WERI-Rb-1 (cell line): ENCODE measurements around the gene TMPRSS9.

ENCODE experiments used
- DNase-seq: peaks from one replicate; pipeline ENCODE4 v3.0.0-alpha.2; 2020
- H3K27ac ChIP-seq: fragments of 250-450 bp; sonication (Bioruptor Pico); 2 replicates; pipeline ENCODE4 v1.5.1; 2020; ENCODE audit warnings: mild to moderate bottlenecking, moderate library complexity
- H3K27me3 ChIP-seq: fragments of 250-450 bp; sonication (Bioruptor Pico); 2 replicates; pipeline ENCODE4 v1.5.1; 2021; ENCODE audit warnings: mild to moderate bottlenecking, low read depth, moderate library complexity; ENCODE audit not compliant: insufficient read depth, severe bottlenecking
- H3K36me3 ChIP-seq: fragments of 250-450 bp; sonication (Bioruptor Pico); 2 replicates; pipeline ENCODE4 v1.5.1; 2020; ENCODE audit warnings: mild to moderate bottlenecking, moderate library complexity
- H3K4me3 ChIP-seq: 2 replicates; pipeline ENCODE4 v1.5.1; 2011; ENCODE audit warnings: low read depth, mild to moderate bottlenecking, control low read depth, low read length
- H3K9me3 ChIP-seq: fragments of 250-450 bp; sonication (Bioruptor Pico); 2 replicates; pipeline ENCODE4 v1.5.1; 2021; ENCODE audit warnings: mild to moderate bottlenecking, moderate library complexity; ENCODE audit not compliant: severe bottlenecking
- TF ChIP-seq, protein P1 (sequence below): IDR thresholded peaks from 2 replicates; pipeline ENCODE4 v1.5.1; 2011; ENCODE audit warnings: low read depth, mild to moderate bottlenecking, control low read depth, inconsistent platforms, low read length

The TMPRSS9 gene

DNA sequence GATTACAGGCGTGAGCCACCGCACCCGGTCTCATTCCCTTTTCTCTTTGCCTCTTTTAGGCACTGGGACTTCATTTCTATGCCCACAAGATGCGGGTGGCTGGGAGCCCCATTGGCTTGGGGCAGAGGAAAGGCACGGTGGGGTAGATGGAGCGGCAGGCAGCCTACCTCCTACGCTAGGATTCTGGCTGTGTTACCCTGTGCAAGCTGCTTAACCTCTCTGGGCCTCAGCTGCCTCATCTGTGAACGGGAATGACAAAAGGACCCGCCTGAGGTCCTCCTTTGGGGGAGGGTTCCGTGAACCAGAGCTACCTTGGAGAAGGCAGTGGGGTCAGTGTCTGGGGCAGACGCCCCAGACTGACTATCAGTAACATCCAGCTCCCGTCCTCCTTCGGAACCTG, 42.8 kb upstream of the TMPRSS9 start:
- no peaks in the 10 kb centered on the region for H3K27me3 ChIP-seq
- no peak for DNase-seq
- H3K4me3 ChIP-seq: no peak overlapping the region
- peaks cover 9% of the 10 kb centered on the region for H3K9me3 ChIP-seq
- peaks cover 7% of the 10 kb centered on the region for H3K36me3 ChIP-seq
- TF ChIP-seq, protein P1, sequence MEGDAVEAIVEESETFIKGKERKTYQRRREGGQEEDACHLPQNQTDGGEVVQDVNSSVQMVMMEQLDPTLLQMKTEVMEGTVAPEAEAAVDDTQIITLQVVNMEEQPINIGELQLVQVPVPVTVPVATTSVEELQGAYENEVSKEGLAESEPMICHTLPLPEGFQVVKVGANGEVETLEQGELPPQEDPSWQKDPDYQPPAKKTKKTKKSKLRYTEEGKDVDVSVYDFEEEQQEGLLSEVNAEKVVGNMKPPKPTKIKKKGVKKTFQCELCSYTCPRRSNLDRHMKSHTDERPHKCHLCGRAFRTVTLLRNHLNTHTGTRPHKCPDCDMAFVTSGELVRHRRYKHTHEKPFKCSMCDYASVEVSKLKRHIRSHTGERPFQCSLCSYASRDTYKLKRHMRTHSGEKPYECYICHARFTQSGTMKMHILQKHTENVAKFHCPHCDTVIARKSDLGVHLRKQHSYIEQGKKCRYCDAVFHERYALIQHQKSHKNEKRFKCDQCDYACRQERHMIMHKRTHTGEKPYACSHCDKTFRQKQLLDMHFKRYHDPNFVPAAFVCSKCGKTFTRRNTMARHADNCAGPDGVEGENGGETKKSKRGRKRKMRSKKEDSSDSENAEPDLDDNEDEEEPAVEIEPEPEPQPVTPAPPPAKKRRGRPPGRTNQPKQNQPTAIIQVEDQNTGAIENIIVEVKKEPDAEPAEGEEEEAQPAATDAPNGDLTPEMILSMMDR: no peak
- H3K27ac ChIP-seq: no peak overlapping the region

DNA sequence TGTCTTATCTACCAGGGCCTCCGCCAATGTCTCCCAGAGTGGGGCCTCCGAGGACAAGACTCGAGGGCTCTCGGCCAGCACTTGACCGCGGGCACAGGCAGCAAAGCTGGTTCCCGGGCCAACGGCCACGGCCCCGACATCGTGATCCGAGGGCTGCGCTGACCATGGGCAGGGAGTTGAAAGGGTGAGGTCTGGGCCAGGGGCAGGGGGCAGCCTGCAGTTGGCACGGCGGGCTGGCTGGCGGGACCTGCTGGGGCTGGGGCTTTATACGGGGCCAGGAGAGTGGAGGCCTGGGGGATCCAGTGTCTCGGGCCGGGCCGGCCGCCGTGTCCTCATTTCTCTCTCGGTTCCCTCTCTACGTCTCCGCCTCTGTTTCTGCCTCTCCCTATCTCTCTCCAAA, 42.3 kb upstream of the TMPRSS9 start:
- H3K36me3 ChIP-seq: peaks cover 11% of the 10 kb centered on the region
- no peak overlapping the region for H3K27ac ChIP-seq
- no peak for DNase-seq
- H3K27me3 ChIP-seq: no peaks in the 10 kb centered on the region
- TF ChIP-seq, protein P1: no peak
- no peak overlapping the region for H3K4me3 ChIP-seq
- H3K9me3 ChIP-seq: peaks cover 9% of the 10 kb centered on the region

DNA sequence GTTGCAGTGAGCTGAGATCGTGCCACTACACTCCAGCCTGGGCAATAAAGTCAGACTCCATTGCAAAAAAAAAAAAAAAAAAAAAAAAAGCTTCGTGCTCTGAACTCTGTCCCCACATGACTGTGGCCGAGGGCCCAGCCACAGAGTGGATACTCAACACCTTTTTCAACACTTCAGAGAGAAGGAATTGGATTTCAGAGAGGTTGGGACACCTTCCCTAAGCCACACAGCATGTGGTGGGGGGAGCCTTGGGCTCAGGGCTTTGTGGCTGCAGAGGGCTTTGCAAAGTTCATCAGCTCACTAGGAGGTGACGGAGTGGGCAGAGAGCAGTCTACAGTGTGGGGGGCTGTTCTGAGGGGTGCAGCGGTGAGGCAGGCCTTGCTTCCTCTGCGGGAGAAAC, 41.1 kb upstream of the TMPRSS9 start:
- TF ChIP-seq, protein P1: no peak
- no peaks in the 10 kb centered on the region for H3K27me3 ChIP-seq

DNA sequence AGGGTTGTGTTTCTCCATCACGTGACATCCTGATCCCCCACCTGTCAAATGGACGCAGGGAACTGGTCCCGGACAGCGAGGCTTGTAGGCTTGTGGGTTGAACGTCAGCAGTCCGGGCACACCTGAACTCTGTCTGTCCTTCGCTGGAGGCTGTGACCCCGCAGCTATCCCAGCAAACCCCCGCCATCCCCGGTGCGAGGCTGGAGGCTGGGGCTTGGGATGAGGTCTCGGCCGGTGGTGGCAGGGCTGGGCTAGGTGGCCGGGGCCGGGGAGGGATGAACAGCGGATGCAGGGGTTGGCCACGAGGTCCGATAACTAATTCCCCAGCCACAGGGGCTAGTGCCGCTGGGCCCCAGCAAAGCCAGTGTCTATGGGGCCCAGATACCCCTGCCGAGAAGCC, 40.5 kb upstream of the TMPRSS9 start:
- TF ChIP-seq, protein P1: no peak
- no peaks in the 10 kb centered on the region for H3K27me3 ChIP-seq
- H3K27ac ChIP-seq: no peak overlapping the region
- no peak for DNase-seq
- H3K9me3 ChIP-seq: peaks cover 9% of the 10 kb centered on the region
- H3K4me3 ChIP-seq: no peak overlapping the region
- H3K36me3 ChIP-seq: peaks cover 25% of the 10 kb centered on the region

More for the DNA sequence above, 41.1 kb upstream of the TMPRSS9 start:
- DNase-seq: no peak
- Histone ChIP-seq H3K27ac (no peak overlapping the region), H3K36me3 (peaks cover 20% of the 10 kb centered on the region), H3K4me3 (no peak overlapping the region), H3K9me3 (peaks cover 9% of the 10 kb centered on the region)

DNA sequence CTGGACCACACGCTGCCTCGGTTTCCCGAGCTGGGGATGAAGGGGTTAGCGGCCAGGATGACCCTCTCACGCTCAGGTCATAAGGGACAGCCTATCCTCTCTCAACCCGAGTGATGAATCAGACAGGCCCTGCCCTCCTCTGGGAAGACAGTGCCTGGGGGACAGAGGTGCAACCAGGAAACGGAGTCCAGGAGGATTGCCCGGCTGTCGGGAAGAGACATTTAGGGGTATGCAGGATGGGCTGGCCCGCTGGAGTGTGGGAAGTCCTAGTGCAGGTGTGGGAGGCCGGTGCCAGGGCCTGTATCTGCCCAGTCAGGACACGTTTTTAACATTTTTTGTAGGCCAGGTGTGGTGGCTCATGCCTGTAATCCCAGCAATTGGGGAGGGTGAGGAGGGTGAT, 40.0 kb upstream of the TMPRSS9 start:
- TF ChIP-seq, protein P1: no peak
- Histone ChIP-seq H3K9me3 (peaks cover 4% of the 10 kb centered on the region), H3K27me3 (no peaks in the 10 kb centered on the region), H3K27ac (no peak overlapping the region), H3K36me3 (peaks cover 27% of the 10 kb centered on the region), H3K4me3 (no peak overlapping the region)
- no peak for DNase-seq

DNA sequence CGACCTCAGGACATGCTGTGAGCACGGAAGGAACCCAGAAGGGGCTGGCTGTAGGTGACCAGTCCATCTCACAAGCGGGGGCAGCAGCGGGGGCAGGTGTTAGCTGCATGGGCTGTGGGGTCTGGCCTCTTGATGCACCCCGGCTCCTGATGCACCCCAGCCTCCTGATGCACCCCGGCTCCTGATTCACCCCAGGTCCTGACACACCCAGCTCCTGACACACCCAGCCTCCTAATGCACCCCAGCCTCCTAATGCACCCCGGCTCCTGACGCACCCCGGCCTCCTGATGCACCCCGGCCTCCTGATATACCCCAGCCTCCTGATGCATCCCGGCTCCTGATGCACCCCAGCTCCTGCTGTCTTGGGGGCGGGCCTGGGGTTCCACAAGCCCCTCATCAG, 39.1 kb upstream of the TMPRSS9 start:
- H3K9me3 ChIP-seq: no peaks in the 10 kb centered on the region
- no peak for DNase-seq
- peaks cover 36% of the 10 kb centered on the region for H3K36me3 ChIP-seq
- H3K27me3 ChIP-seq: no peaks in the 10 kb centered on the region
- H3K4me3 ChIP-seq: no peak overlapping the region
- H3K27ac ChIP-seq: no peak overlapping the region
- TF ChIP-seq, protein P1: no peak
